Stimulated activated CD4-positive, alpha-beta T cell treated with anti-CD3 and anti-CD28 coated beads, Interleukin-1b, Interleukin-23, amount 100 ng/mL, for 24 hours (primary cell): ENCODE data around the gene ZER1.
"Not testable (repeated sequence)": the region's sequence is repeated elsewhere in the genome, so short reads cannot be mapped to it uniquely, and the experiment has no call there.

Source experiments
- DNase-seq, 4 experiments: peaks; one replicate each; pipeline ENCODE4 v3.0.0-alpha.2; 2020; ENCODE audit warnings: low read depth in 4 of 4, low spot score in 1 of 4

ZER1 gene

DNA sequence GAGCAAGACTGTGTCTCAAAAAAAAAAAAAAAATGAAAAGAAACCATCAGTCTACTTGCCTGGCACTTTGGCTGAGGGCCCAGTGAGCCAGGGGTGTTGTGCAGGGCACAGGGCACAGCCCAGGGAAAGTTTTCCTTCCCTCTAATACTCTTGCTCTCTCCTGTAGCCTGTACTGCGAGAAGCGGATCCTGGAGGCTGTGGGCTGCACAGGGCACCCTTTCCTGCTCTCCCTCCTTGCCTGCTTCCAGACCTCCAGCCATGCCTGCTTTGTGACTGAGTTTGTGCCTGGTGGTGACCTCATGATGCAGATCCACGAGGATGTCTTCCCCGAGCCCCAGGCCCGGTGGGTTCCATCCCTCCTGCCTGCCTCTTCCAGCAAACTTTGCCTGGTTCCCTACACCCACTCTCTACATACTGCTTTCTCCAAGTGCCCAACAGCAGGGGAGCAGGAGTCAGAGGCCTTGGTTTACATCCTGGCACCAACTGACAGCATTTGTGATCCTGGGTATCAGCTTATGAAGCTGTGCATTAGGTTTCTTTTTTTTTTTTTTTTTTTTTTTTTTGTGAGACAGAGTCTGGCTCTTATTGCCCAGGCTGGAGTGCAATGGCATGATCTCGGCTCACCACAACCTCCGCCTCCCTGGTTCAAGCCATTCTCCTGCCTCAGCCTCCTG lies 55.0 kb downstream of the ZER1 start:
- DNase-seq, result no peak

- no peak for DNase-seq
Observed at GRCh38 chr9:128715436-128715750, 56.3 kb downstream of the ZER1 start.

DNA sequence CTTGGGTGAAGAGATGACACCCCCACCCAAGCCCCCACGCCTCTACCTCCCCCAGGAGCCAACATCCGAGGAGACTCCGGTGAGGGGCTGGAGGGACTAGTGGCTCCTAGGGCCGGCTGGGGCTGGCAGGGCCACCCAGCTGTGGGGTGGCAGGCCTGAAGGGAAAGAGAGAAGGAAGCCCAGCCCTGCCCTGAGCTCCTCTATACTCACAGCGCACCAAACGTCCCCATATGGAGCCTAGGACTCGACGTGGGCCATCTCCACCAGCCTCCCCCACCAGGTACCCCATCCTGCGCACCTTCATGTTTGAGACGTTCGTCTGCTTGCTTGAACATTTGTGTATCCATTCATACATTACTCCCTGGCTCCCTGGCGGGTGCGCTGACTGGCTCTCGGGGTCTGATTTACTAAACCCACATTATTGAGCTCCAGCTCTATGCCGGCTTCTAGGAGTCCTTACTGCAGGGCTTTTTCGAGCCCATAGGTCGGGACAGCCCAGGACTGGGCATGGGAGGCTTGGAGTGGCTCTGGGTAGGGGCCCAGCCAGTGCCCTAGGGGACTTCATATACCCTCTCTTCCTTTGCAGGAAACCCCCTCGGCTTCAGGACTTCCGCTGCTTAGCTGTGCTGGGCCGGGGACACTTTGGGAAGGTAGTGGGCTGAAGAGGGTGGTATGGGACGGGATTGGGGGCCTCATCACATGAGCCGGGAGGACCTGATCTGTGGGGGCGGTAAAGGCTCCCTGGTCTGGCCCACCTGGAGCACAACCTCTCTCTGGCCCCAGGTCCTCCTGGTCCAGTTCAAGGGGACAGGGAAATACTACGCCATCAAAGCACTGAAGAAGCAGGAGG lies 56.9 kb downstream of the ZER1 start:
- DNase-seq, result no peak

DNA sequence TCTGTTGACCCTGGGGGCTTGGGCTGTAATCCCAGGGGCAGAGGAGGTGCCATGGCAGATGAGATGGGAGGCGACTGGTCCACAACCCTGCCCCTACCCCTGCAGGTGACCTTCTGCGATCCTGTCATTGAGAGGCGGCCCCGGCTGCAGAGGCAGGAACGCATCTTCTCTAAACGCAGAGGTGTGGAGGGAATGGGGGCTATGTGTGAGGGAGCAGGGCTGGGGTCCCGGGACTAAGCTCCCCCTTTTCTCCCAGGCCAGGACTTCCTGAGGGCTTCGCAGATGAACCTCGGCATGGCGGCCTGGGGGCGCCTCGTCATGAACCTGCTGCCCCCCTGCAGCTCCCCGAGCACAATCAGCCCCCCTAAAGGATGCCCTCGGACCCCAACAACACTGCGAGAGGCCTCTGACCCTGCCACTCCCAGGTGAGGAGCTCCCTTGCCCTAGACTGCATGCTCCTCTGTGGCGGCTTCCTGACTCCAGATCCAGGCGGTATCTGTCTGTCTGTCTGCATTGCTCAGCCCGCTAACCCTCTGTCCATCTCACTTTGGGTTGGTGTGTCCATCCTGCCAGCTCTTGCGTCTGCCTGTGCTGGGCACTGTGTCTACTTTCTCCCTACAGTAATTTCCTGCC lies 57.7 kb downstream of the ZER1 start:
- DNase-seq, result no peak

DNA sequence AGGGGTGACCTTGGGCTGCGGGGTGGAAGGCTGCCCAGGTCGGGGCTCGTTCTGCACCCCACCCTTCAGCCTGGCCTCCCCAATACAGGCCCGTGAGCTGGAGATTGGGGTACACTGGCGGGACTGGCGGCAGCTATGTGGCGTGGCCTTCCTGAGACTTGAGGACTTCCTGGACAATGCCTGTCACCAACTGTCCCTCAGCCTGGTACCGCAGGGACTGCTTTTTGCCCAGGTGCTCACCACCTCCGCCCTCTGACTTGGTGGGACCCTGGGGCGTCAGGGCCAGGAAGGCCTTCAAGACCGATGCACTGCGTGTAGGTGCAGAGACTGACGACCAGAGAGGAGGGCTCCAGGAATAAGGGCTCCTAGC lies 58.3 kb downstream of the ZER1 start:
- no peak for DNase-seq

DNA sequence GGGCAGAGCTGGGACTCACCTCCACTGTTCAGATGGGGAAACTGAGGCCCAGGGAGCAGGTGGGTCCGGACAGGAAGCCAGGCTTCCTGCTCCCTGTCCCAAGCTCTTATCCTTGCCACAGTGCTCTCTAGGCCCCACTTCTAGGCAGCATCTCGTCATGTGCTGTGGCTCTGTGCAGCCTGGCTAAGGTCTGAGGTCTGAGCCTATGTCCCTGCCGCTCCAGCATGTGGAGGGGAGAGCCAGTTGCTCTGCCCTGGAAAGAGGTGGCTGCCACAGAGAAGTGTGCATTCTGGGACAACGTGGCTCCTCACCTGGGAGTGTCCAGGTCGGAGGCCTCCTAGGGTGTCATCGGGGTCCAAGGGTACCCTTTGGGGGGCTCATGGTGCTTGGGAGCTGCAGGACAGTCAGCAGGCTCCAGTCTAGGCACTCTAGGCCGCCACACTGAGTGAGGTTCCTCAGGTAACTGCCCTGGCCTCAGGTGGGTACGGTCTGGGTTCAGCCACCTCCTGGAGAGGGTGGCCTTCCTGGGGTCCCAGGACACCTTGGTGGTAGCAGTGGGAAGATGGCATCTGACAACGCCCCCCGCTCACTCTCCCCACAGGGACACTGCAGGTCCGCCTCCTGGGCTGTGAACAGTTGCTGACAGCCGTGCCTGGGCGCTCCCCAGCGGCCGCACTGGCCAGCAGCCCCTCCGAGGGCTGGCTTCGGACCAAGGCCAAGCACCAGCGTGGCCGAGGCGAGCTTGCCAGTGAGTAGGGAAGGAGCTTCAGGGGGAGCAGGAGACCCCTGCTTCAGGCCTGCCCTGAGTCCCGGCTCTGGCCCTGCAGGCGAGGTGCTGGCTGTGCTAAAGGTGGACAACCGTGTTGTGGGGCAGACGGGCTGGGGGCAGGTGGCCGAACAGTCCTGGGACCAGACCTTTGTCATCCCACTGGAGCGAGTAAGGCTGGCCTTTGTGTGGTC lies 59.0 kb downstream of the ZER1 start:
- no peak for DNase-seq

- DNase-seq, result no peak
Observed at GRCh38 chr9:128707446-128707845, 64.3 kb downstream of the ZER1 start.

- DNase-seq, result no peak
Observed at GRCh38 chr9:128706671-128707381, 64.9 kb downstream of the ZER1 start.

GRCh38 chr9:128706045-128706444 lies 65.7 kb downstream of the ZER1 start:
- no peak for DNase-seq

DNA sequence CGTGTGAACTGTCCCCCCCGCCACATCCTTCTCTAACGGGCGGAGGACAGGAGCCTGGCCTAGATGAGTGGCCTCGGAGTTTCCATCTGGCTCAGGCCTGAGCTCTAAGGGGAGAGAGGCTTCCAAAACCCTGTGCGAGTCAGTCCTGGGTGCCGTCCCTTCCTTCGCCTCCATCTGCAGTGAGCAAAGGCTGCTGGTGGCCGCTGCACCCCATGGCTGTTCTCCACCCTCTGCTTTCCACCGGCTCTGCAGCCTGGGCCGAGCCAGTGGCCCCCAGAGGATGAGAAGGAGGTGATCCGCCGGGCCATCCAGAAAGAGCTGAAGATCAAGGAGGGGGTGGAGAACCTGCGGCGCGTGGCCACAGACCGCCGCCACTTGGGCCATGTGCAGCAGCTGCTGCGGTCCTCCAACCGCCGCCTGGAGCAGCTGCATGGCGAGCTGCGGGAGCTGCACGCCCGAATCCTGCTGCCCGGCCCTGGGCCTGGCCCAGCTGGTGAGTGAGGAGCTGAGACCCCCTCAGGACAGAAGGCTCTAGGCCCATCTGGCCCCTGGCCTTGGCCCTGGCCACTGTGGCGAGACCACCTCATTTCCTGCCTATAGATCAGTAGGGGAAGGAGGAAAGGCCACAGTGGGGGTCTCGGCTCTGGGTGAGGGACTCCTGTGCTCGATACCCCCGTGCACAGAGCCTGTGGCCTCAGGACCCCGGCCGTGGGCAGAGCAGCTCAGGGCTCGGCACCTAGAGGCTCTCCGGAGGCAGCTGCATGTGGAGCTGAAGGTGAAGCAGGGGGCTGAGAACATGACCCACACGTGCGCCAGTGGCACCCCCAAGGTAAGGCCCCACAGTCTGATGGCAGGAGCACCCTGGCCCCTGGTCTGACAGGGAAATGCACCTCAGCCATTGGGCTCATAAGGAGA lies 66.4 kb downstream of the ZER1 start:
- DNase-seq, result no peak

DNA sequence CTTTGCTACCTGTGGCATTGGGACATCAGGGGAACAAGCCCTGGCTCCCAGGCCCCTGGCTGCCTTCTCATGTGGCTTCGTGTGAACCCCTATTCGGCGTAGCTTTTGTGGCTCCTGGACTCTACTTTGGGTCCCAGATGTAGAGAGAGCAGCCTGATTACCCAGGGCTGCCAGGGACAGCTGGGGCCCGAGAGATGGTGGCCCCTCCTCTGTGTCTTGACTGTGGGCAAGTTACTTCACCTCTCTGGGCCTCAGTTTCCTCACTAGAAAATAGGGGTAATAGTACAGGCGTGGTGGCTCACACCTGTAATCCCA lies 67.4 kb downstream of the ZER1 start:
- DNase-seq, result no peak

DNA sequence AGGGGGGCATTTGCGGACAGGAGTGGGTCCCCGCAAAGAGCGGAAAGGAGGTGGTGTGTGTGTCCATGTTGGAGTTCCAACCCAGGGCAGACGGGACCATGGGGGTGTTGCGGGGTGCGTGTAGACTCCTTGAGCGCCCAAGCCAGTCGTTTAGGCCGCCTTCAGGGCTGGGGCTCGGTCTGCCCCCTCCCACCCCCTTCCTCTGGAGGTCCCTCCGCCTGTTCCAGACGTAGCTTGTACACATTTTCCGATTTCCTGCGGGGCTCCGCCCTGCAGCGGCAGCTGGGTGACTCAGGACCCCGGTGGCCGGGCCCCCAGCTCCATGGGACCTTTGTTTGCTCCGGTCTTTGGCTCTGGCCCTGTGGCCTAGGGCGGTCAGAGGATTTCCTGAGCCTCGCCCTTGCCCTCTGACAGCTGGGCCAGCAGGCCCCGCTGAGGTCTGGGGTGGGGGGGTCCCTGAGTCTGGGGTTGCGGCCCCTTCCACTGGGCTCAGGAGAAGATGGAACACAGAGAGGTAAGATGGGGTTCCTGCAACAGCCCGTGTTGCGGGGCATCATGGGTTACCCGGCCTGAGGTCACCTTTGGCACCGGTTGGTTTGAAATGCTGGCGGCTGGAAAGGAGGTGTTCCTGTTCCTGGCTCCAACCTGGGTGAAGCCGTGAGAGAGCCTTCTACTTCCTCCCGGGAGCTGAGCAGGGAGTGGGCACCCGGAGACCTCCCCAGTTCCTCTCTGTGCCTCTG lies 67.9 kb downstream of the ZER1 start:
- no peak for DNase-seq

DNA sequence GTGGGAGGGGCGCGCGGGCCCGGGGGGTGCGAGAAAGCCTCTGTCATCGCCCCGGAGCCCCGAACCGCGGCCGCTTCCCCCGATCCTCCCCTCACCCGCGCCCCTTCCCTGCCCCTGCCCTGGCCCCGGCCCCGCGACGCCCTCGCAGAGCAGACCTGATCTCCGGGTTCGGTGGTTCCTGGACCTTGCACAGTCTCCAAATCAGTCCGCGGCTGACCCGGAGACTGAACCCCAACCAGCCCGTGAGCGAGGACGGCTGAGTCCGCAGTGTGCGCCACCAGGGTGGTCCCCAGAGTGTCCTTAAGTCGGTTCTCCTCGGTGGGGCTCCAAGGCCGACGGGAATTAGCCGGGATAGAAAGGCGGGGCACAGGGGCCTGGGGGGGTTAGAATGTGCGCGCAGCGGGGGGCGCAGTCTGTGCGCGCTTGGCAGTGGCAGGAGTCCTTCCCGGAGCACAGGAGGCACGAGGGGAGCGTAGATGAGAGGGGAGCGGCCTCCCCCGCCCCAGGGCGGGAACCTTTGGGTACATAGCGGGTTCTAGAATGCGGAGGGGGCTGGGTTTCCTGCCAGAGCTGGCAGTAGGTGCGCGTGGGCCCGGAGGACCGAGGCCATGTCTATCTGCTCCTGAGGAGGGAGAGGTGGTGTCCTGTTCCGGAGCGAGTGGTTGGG lies 68.6 kb downstream of the ZER1 start:
- DNase-seq, result no peak

DNA sequence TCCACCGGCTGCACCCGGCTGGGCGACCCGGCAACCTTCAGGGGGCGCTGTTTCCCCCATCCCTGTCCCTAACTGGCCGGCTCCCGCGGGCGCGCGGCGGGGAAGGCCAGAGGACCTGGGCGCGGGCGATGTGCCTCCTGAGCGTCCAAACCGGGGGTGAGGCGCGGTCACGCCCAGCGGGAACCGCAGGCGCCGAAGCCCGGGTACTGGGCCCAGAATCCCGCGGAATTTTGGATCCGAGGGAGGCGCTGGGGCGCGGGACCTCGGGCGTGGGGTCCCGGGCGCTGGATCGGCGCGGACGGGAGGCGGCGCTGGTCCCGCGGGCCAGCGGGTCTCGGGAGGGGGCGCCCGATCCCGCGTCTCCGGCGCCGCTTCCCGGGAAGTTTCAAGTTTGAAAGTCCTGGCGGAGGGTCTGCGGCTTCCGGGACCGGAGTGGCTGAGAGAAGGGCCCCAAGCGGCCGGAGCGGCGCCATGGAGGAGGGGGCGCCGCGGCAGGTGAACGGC lies 69.2 kb downstream of the ZER1 start, which contains the start of gene PKN3:
Gene PKN3 (plus strand): TSS at position 59 of the 504 bp plus-strand sequence. CDS start 413 bp downstream, at position 472.
- DNase-seq, result peak; percentile 80 to 91 (median 82)

GRCh38 chr9:128701227-128701854 lies 70.4 kb downstream of the ZER1 start:
- no peak for DNase-seq

DNA sequence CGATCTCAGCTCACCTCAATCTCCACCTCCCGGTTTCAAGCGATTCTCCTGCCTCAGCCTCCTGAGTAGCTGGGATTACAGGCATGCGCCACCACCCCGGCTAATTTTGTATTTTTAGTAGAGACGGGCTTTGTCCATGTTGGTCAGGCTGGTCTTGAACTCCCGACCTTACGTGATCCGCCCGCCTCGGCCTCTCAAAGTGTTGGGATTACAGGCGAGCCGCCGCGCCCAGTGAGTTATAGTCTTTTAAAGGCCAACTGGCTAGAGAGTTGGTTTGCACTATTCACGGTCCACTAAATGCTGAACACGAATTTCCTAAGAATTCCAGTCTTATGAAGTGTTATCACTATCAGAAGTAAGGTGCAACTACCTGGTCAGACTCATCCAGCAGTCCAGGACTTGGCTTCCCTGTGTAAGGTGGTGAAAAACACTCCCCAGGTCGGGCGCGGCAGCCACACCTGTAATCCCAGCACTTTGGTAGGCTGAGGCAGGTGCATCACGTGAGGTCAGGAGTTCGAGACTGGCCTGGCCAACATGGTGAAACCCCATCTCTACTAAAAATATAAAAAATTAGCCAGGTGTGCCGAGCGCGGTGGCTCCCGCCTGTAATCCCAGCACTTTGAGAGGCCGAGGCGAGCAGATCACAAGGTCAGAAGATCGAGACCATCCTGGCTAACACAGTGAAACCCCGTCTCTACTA lies 72.5 kb downstream of the ZER1 start:
- DNase-seq, result not testable (repeated sequence)
